HG02970 (cell line): ENCODE data around the gene RBM20.

Experiments
- ATAC-seq: cut with Tn5 transposase; IDR thresholded peaks from one replicate; pipeline ENCODE4 v1.9.1; 2021; ENCODE audit warnings: mild to moderate bottlenecking, moderate library complexity, moderate number of reproducible peaks; ENCODE audit not compliant: unreplicated experiment, low FRiP score

RBM20 gene

GRCh38 chr10:110671788-110672579, 27.8 kb downstream of the RBM20 start:
- ATAC-seq: peak; percentile 100

- ATAC-seq: no peak
Measured at GRCh38 chr10:110672580-110672919, 28.4 kb downstream of the RBM20 start.

GRCh38 chr10:110676016-110676415, 31.9 kb downstream of the RBM20 start:
- ATAC-seq: no peak

- no peak for ATAC-seq
Measured at GRCh38 chr10:110679486-110680272, 35.5 kb downstream of the RBM20 start.

GRCh38 chr10:110680273-110681020, 36.3 kb downstream of the RBM20 start:
- ATAC-seq: no peak

GRCh38 chr10:110681023-110681681, 37.0 kb downstream of the RBM20 start:
- no peak for ATAC-seq

- ATAC-seq: no peak
Measured at GRCh38 chr10:110682348-110682747, 38.2 kb downstream of the RBM20 start.

- ATAC-seq: no peak
Measured at GRCh38 chr10:110684800-110685446, 40.8 kb downstream of the RBM20 start.

- ATAC-seq: no peak
Measured at GRCh38 chr10:110686047-110686446, 41.9 kb downstream of the RBM20 start.

- no peak for ATAC-seq
Measured at GRCh38 chr10:110686949-110687348, 42.8 kb downstream of the RBM20 start.

- ATAC-seq: no peak
Measured at GRCh38 chr10:110687400-110687799, 43.3 kb downstream of the RBM20 start.

GRCh38 chr10:110691139-110691538, 47.0 kb downstream of the RBM20 start:
- ATAC-seq: no peak

GRCh38 chr10:110694263-110694662, 50.1 kb downstream of the RBM20 start:
- no peak for ATAC-seq

- ATAC-seq: no peak
Measured at GRCh38 chr10:110694820-110695538, 50.8 kb downstream of the RBM20 start.

- no peak for ATAC-seq
Measured at GRCh38 chr10:110695539-110695886, 51.4 kb downstream of the RBM20 start.

- no peak for ATAC-seq
Measured at GRCh38 chr10:110696436-110696835, 52.3 kb downstream of the RBM20 start.

- no peak for ATAC-seq
Measured at GRCh38 chr10:110698340-110698739, 54.2 kb downstream of the RBM20 start.

GRCh38 chr10:110698782-110699201, 54.7 kb downstream of the RBM20 start:
- no peak for ATAC-seq

- ATAC-seq: no peak
Measured at GRCh38 chr10:110699859-110700468, 55.8 kb downstream of the RBM20 start.
